ENCODE measurements around the gene MYH14.
"Not testable (repeated sequence)": the region's sequence is repeated elsewhere in the genome, so short reads cannot be mapped to it uniquely, and the experiment has no call there.

MYH14 gene

GRCh38 chr19:50230379-50231351 lies 27.2 kb downstream of the MYH14 start:
- no peak for DNase-seq

GRCh38 chr19:50231417-50231816 lies 28.0 kb downstream of the MYH14 start:
- DNase-seq: not testable (repeated sequence)

- DNase-seq: no peak
Observed at GRCh38 chr19:50231821-50232220, 28.4 kb downstream of the MYH14 start.

- DNase-seq: no peak
Observed at GRCh38 chr19:50232600-50232999, 29.2 kb downstream of the MYH14 start.

- no peak for DNase-seq
Observed at GRCh38 chr19:50233308-50233910, 30.0 kb downstream of the MYH14 start.

GRCh38 chr19:50237493-50237892 lies 34.1 kb downstream of the MYH14 start:
- not testable (repeated sequence) for DNase-seq

GRCh38 chr19:50238043-50238442 lies 34.6 kb downstream of the MYH14 start:
- no peak for DNase-seq

GRCh38 chr19:50239921-50240590 lies 36.6 kb downstream of the MYH14 start:
- DNase-seq: no peak

GRCh38 chr19:50242581-50242980 lies 39.2 kb downstream of the MYH14 start:
- DNase-seq: no peak

GRCh38 chr19:50244695-50245094 lies 41.3 kb downstream of the MYH14 start:
- DNase-seq: no peak

GRCh38 chr19:50248413-50248812 lies 45.0 kb downstream of the MYH14 start:
- DNase-seq: no peak

GRCh38 chr19:50248826-50249225 lies 45.4 kb downstream of the MYH14 start:
- DNase-seq: no peak

- no peak for DNase-seq
Observed at GRCh38 chr19:50249636-50250035, 46.2 kb downstream of the MYH14 start.

GRCh38 chr19:50250450-50251136 lies 47.2 kb downstream of the MYH14 start:
- no peak for DNase-seq

- DNase-seq: peak; percentile 17
Observed at GRCh38 chr19:50252111-50252886, 48.9 kb downstream of the MYH14 start.

- no peak for DNase-seq
Observed at GRCh38 chr19:50252887-50253268, 49.5 kb downstream of the MYH14 start.

- DNase-seq: no peak
Observed at GRCh38 chr19:50255115-50255514, 51.7 kb downstream of the MYH14 start.

GRCh38 chr19:50257141-50257540 lies 53.7 kb downstream of the MYH14 start:
- DNase-seq: no peak

- no peak for DNase-seq
Observed at GRCh38 chr19:50258918-50259372, 55.5 kb downstream of the MYH14 start.

- DNase-seq: no peak
Observed at GRCh38 chr19:50261446-50261970, 58.1 kb downstream of the MYH14 start.

- no peak for DNase-seq
Observed at GRCh38 chr19:50263176-50263575, 59.8 kb downstream of the MYH14 start.

All from CD4-positive, alpha-beta T cell treated with Interleukin-12 subunit alpha and Interleukin-12 subunit beta, for 1 hour (primary cell).